Left renal pelvis (tissue), 4 donors: Measurements from ENCODE around the gene GSTT2B. TPM values are rescaled to one million over a fixed set of nuclear protein-coding genes. Genes with fewer than 3 reads are reported as not detected.
"Not testable (repeated sequence)": the region's sequence is repeated elsewhere in the genome, so short reads cannot be mapped to it uniquely, and the experiment has no call there.

ENCODE experiments used
- DNase-seq, 4 donors: peaks; one replicate each; pipeline ENCODE4 v3.0.0-alpha.2; 2013; ENCODE audit warnings: low read depth in 4 of 4, low spot score in 3 of 4
- polyA plus RNA-seq, 4 donors: library from polyadenylated mRNA; unstranded; fragments of 120-200 nt; gene quantifications; one replicate each; pipeline ENCODE4 v1.2.1, GENCODE V29; 2013; ENCODE audit not compliant: insufficient read length in 4 of 4

Gene GSTT2B
- polyA plus RNA-seq, 4 donors: 4.7 to 27.6 (median 10.8) TPM

GRCh38 chr22:23952794-23953405, 8.1 kb downstream of the GSTT2B start:
- DNase-seq: not testable (repeated sequence)

GRCh38 chr22:23951383-23951782, 9.6 kb downstream of the GSTT2B start:
- not testable (repeated sequence) for DNase-seq

DNA sequence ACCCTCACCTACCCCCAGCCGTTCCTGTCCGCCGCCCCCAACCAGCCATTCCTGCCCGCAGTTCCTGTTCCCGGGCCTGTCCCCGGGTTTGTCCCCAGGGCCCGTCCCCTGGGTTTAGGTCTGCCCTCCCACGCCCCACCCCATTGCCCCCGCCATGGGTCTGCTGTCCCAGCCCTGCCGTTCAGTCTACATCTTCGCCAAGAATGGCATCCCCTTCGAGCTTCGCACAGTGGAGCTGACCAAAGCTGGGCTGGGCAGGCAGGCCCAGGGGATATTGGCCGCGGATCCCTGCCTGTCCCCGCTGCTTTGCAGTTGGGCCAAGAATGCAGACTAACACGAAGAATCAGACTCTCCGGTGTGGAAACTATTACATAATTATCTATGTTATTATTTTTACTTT, 11.2 kb downstream of the GSTT2B start:
- not testable (repeated sequence) for DNase-seq

- not testable (repeated sequence) for DNase-seq
Measured at GRCh38 chr22:23947391-23947790, 13.6 kb downstream of the GSTT2B start.

DNA sequence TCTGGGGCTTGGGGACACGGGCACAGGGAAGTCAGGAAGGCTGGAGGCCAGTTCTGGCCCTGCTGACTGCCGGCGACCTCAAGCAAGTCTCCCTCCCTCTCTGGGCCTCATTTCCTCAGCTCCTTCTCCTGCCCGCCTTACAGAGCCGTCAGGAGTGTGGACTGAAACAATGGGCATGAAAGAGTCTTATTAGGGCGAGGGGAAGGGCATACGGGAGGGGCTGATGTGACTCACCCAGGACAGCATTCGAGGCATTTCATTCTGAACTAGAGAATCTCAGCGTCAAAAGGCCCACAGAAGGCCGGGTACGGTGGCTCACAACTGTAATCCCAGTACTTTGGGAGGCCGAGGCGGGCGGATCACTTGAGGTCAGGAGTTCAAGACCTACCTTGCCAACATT, 20.8 kb downstream of the GSTT2B start:
- not testable (repeated sequence) for DNase-seq

DNA sequence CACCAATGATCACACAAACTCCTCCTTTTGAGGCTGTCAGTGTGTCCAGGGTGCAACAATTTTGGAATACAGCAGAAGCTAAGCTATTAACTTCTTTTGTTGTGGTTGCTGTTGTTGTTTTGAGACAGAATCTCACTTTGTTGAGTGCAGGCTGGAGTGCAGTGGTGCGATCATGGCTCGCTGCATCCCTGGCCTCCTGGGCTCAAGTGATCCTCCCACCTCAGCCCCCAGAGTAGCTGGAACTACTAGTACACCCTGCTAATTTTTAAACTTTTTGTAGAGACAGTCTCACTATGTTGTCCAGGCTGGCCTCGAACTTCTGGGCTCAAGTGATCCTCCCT, 22.0 kb downstream of the GSTT2B start:
- no peak for DNase-seq

GRCh38 chr22:23938328-23939016, 22.5 kb downstream of the GSTT2B start:
- no peak for DNase-seq

- DNase-seq: no peak
Measured at GRCh38 chr22:23926561-23926960, 34.4 kb downstream of the GSTT2B start.

GRCh38 chr22:23925020-23925606, 35.9 kb downstream of the GSTT2B start:
- DNase-seq: no peak

DNA sequence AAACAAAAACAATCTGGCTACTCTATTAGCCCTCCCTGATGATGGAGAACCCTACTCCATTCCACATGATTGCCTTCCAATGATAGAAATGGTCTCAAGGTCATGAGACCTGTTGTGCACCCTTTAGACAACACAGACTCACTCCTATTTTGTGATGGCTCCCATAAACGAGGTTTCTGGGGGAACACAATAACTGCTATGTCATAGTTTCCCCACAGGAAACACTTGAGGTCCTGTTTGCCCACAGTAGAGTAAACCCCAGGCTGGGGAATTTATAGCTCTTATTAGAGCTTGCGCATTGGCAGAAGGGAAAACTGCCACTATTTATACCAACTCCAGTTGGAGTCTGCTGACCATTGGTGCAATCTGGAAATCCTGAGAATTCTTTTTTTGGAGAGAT, 38.1 kb downstream of the GSTT2B start:
- DNase-seq: no peak

GRCh38 chr22:23921586-23922201, 39.3 kb downstream of the GSTT2B start:
- not testable (repeated sequence) for DNase-seq

GRCh38 chr22:23920267-23920611, 40.8 kb downstream of the GSTT2B start:
- DNase-seq: not testable (repeated sequence)

- no peak for DNase-seq
Measured at GRCh38 chr22:23915290-23915689, 45.7 kb downstream of the GSTT2B start.

GRCh38 chr22:23913661-23914353, 47.2 kb downstream of the GSTT2B start:
- peak; percentile 94 to 97 (median 96) for DNase-seq

- no peak for DNase-seq
Measured at GRCh38 chr22:23913306-23913660, 47.7 kb downstream of the GSTT2B start.

DNA sequence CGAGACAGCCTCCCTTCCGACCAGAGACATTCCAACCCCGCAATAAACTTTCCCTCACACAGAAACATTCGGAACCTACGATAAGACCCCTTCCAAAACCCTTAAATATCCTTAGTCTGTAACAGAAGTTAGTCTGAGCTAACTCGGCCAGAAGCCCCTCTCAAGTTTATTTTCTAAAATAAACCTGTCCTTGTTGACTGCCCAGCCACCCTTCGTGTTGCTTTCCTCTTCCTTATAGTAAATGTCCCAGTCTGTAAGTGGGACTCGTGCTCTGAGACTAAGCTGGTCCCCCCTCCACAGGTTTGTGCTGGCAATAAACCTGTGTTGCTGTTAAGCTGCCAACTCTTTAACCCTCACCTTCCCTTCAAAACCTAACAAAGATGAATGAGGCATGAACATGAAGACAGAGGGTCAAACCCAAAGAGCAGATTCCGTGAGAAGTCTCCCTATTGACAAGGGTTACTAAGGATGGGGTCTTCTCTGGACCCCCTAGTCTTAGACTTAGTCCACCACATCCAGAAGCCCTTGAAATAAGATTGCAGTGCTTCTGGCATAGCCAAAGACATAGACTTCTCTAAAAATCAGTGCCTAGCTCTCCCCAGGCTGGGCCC, 48.6 kb downstream of the GSTT2B start:
- DNase-seq: no peak

- DNase-seq: no peak
Measured at GRCh38 chr22:23911318-23911980, 49.5 kb downstream of the GSTT2B start.

DNA sequence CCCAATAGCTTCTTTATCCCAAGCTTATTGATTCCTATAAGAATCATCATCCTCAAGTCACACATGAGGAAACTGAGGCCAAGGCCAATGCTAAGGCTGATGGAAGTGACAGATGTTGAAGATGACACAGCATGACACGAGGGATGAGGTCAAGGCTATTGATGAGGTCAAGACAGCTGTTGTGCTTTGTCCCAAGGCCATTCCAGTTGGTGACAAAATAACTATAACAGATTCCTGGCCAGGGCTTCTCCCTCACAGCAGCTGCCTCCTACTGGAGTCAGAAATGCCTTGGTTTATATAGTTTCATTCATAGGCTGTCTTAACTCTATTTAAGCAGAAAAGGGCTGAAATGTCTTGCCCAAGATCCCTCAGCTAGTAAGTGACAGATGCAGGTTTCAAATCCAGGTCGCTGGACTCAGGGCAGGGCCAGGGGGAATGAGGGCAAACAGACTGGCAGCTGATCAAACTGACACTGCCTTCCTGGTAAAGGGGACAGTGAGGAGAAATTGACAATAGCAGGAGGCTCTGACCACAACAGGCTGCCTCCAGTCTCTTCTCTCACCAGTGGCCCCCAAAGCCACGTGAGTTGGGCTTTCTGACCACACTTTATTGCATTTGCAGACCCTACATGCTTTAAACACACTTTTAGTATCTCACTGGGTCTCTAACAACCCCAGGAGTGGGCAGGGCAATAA, 50.4 kb downstream of the GSTT2B start:
- no peak for DNase-seq

DNA sequence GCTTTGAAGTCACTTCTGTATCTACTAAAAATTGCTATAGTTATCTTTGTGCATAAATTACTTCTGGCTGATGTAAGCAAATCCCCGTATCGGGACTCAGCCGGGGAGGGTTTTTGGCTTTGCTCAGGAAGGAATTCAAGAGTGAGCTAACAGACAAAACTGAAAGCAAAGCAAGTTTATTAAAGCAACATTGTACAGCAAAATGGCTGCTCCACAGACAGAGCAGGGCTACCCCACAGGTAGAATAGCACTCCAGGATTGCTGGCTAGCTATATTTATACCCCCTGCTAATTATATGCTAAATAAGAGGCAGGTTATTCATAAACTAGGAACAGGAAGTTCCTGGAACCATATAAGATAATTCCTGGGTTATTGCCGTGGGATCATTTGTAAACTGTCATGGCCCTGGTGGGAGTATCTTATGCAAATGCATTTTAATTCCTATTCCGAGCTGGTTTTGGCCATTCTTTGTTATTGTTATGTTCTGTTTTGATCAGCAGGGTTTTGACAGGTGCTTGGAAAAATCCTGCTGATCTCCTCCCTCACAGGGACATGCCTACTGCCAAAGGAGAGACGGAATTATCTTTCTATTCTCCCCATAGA, 51.6 kb downstream of the GSTT2B start:
- no peak for DNase-seq
